ENCODE data around the gene RAP1A.

- no peak for TF ChIP-seq POLR2A (IDR thresholded peaks at IDR 0.05)
- TF ChIP-seq, protein P1, sequence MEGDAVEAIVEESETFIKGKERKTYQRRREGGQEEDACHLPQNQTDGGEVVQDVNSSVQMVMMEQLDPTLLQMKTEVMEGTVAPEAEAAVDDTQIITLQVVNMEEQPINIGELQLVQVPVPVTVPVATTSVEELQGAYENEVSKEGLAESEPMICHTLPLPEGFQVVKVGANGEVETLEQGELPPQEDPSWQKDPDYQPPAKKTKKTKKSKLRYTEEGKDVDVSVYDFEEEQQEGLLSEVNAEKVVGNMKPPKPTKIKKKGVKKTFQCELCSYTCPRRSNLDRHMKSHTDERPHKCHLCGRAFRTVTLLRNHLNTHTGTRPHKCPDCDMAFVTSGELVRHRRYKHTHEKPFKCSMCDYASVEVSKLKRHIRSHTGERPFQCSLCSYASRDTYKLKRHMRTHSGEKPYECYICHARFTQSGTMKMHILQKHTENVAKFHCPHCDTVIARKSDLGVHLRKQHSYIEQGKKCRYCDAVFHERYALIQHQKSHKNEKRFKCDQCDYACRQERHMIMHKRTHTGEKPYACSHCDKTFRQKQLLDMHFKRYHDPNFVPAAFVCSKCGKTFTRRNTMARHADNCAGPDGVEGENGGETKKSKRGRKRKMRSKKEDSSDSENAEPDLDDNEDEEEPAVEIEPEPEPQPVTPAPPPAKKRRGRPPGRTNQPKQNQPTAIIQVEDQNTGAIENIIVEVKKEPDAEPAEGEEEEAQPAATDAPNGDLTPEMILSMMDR (IDR thresholded peaks at IDR 0.05 in 8 of 11, conservative IDR thresholded peaks at IDR 0.05 in 3 of 11) = no peak
Observed at GRCh38 chr1:111628153-111628552, 8.6 kb downstream of the RAP1A start.

Data from spleen (tissue), 7 donors.